GM10266 (cell line): Measurements from ENCODE around the gene FGF11.

ENCODE experiments used
- DNase-seq: peaks from one replicate; pipeline ENCODE4 v3.0.0; 2012; ENCODE audit errors: extremely low spot score
- CTCF ChIP-seq: IDR thresholded peaks from 2 replicates; pipeline ENCODE4 v1.5.1; 2012; ENCODE audit warnings: mild to moderate bottlenecking, low read depth; ENCODE audit not compliant: control insufficient read depth, insufficient read depth; ENCODE audit errors: missing control alignments

Gene FGF11

GRCh38 chr17:7404737-7405349 lies 34.5 kb upstream of the FGF11 start:
- TF ChIP-seq CTCF = no peak
- DNase-seq = no peak

- no peak for DNase-seq
- no peak for TF ChIP-seq CTCF
Measured at GRCh38 chr17:7405350-7406234, 33.7 kb upstream of the FGF11 start.

- no peak for DNase-seq
- no peak for TF ChIP-seq CTCF
Measured at GRCh38 chr17:7406235-7406825, 33.0 kb upstream of the FGF11 start.

GRCh38 chr17:7407082-7407481 lies 32.2 kb upstream of the FGF11 start:
- TF ChIP-seq CTCF = no peak
- DNase-seq = no peak

GRCh38 chr17:7407485-7408251 lies 31.6 kb upstream of the FGF11 start, which contains the start of gene NLGN2:
TSS of gene NLGN2 (plus strand) at chr17:7407845. CDS start at chr17:7408256, 411 bp downstream.
- no peak for TF ChIP-seq CTCF
- no peak for DNase-seq

GRCh38 chr17:7408252-7408727 lies 31.0 kb upstream of the FGF11 start:
- no peak for DNase-seq
- no peak for TF ChIP-seq CTCF
